Measurements from ENCODE around the gene SPRY4. TPM values are rescaled to one million over a fixed set of nuclear protein-coding genes. Genes with fewer than 3 reads are reported as not detected.

Gene SPRY4
- total RNA-seq, 1 experiment from 2014 or later = 35.6 TPM

GRCh38 chr5:142304013-142304701 is 20.7 kb downstream of the SPRY4 start:
- BruUV-seq (replicated peaks) = no TSS peak
- no peaks in the 10 kb centered on the region for H3K36me3 ChIP-seq (ENCODE audit: control insufficient read depth, insufficient read depth, low read length)
- in situ Hi-C loops (cut with HindIII; ENCODE audit: low pct_unique_long_range_greater_than_20kb, low sequenced_read_pairs) (no loop called here), intact Hi-C loops (cut with micrococcal nuclease; ENCODE audit: unreplicated experiment) (no loop called here)
- ChIA-PET CTCF (no interaction called here), POLR2A (no interaction called here)
- ATAC-seq (no peak), DNase-seq (ENCODE audit: low read depth, low spot score) (no peak)
- peaks cover 23% of the 10 kb centered on the region for H3K4me1 ChIP-seq (ENCODE audit: control insufficient read depth, insufficient read depth, low read length)
- no peaks in the 10 kb centered on the region for H3K9me3 ChIP-seq (ENCODE audit: control insufficient read depth, insufficient read depth, low read depth, low read length)
- H3K27ac ChIP-seq (ENCODE audit: low read length) = no peak overlapping the region
- no peak for TF ChIP-seq POLR2AphosphoS5 (IDR thresholded peaks at IDR 0.05; ENCODE audit: low read depth, low read length)
- no peak for TF ChIP-seq SIN3A (IDR thresholded peaks at IDR 0.05; ENCODE audit: borderline replicate concordance, insufficient read depth, low read depth, low read length)
- TF ChIP-seq CTCF (IDR thresholded peaks at IDR 0.05) = no peak
- TF ChIP-seq REST (IDR thresholded peaks at IDR 0.05; ENCODE audit: insufficient read depth in 1 of 2, low read depth in 2 of 2, low read length in 1 of 2) = no peak
- no peak for TF ChIP-seq TCF7L2 (IDR thresholded peaks at IDR 0.05; ENCODE audit: low read depth, low read length)
- H3K4me3 ChIP-seq (ENCODE audit: low read depth in 2 of 2, low read length in 2 of 2) = no peak overlapping the region
- H3K27me3 ChIP-seq (ENCODE audit: control insufficient read depth, insufficient read depth, low read length) = no peaks in the 10 kb centered on the region

GRCh38 chr5:142303565-142303964 is 21.3 kb downstream of the SPRY4 start:
- H3K36me3 ChIP-seq (ENCODE audit: control insufficient read depth, insufficient read depth, low read length) = no peaks in the 10 kb centered on the region
- ChIA-PET CTCF (no interaction called here), POLR2A (no interaction called here)
- in situ Hi-C loops (cut with HindIII; ENCODE audit: low pct_unique_long_range_greater_than_20kb, low sequenced_read_pairs) (no loop called here), intact Hi-C loops (cut with micrococcal nuclease; ENCODE audit: unreplicated experiment) (no loop called here)
- DNase-seq (ENCODE audit: low read depth, low spot score) (no peak), ATAC-seq (no peak)
- H3K27me3 ChIP-seq (ENCODE audit: control insufficient read depth, insufficient read depth, low read length) = no peaks in the 10 kb centered on the region
- no peak overlapping the region for H3K27ac ChIP-seq (ENCODE audit: low read length)
- H3K4me3 ChIP-seq (ENCODE audit: low read depth in 2 of 2, low read length in 2 of 2) = no peak overlapping the region
- no TSS peak for BruUV-seq (replicated peaks)
- TF ChIP-seq SIN3A (IDR thresholded peaks at IDR 0.05; ENCODE audit: borderline replicate concordance, insufficient read depth, low read depth, low read length) (no peak), TCF7L2 (IDR thresholded peaks at IDR 0.05; ENCODE audit: low read depth, low read length) (no peak), CTCF (IDR thresholded peaks at IDR 0.05) (no peak), REST (IDR thresholded peaks at IDR 0.05; ENCODE audit: insufficient read depth in 1 of 2, low read depth in 2 of 2, low read length in 1 of 2) (no peak), POLR2AphosphoS5 (IDR thresholded peaks at IDR 0.05; ENCODE audit: low read depth, low read length) (no peak)
- H3K4me1 ChIP-seq (ENCODE audit: control insufficient read depth, insufficient read depth, low read length) = peaks cover 23% of the 10 kb centered on the region
- H3K9me3 ChIP-seq (ENCODE audit: control insufficient read depth, insufficient read depth, low read depth, low read length) = no peaks in the 10 kb centered on the region

Data from Panc1 (cell line).